ENCODE results near the gene GNG7. TPM values are rescaled to one million over a fixed set of nuclear protein-coding genes. Genes with fewer than 3 reads are reported as not detected.
"Not testable (repeated sequence)": the region's sequence is repeated elsewhere in the genome, so short reads cannot be mapped to it uniquely, and the experiment has no call there.

GNG7 gene
- total RNA-seq, 1 experiment from 2014 or later: 0.03 TPM

GRCh38 chr19:2713170-2713569, 10.7 kb upstream of the GNG7 start:
- not testable (repeated sequence) for H3K36me3 ChIP-seq; H3K4me1 ChIP-seq (replicated peaks); H3K27ac ChIP-seq; DNase-seq (ENCODE audit: low read depth in 1 of 2, low spot score in 2 of 2); H3K4me3 ChIP-seq; H3K9me3 ChIP-seq (replicated peaks)
- H3K27me3 ChIP-seq (replicated peaks): peaks cover 23% of the 10 kb centered on the region

- no peaks in the 10 kb centered on the region for H3K36me3 ChIP-seq
- no peak overlapping the region for H3K27ac ChIP-seq
- H3K4me1 ChIP-seq (replicated peaks): no peaks in the 10 kb centered on the region; the same call in 1 of the 2 replicates
- no peak overlapping the region for H3K4me3 ChIP-seq
- peaks cover 9% of the 10 kb centered on the region for H3K9me3 ChIP-seq (replicated peaks)
- peaks cover 26% of the 10 kb centered on the region for H3K27me3 ChIP-seq (replicated peaks)
- DNase-seq (ENCODE audit: low read depth in 1 of 2, low spot score in 2 of 2): no peak
These were observed 9.3 kb upstream of the GNG7 start for GRCh38 chr19:2711875-2712205.

- Histone ChIP-seq H3K4me1 (replicated peaks) (no peaks in the 10 kb centered on the region; the same call in 1 of the 2 replicates), H3K9me3 (replicated peaks) (peaks cover 9% of the 10 kb centered on the region), H3K36me3 (no peaks in the 10 kb centered on the region), H3K27ac (no peak overlapping the region), H3K27me3 (replicated peaks) (peaks cover 26% of the 10 kb centered on the region), H3K4me3 (no peak overlapping the region)
- no peak for DNase-seq (ENCODE audit: low read depth in 1 of 2, low spot score in 2 of 2)
These were observed 8.8 kb upstream of the GNG7 start for GRCh38 chr19:2711172-2711874.

DNA sequence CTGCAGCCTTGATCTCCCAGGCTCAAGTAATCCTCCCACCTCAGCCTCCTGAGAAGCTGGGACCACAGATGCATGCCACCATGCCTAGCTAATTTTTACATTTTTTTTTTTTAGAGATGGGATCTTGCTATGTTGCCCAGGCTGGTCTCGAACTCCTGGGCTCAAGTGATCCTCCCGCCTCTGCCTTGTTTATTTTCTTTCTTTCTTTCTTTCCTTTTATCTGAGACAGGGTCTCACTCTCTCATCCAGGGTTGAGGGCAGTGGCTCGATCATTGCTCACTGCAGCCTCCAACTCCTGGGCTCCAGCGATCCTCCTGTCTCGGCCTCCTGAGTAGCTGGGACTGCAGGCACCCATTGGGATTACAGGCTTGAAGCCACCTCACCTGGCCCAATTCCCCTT, 3.8 kb upstream of the GNG7 start:
- Histone ChIP-seq H3K4me3 (no peak overlapping the region), H3K36me3 (no peaks in the 10 kb centered on the region), H3K4me1 (replicated peaks) (no peaks in the 10 kb centered on the region; the same call in 1 of the 2 replicates), H3K27ac (no peak overlapping the region), H3K27me3 (replicated peaks) (peaks cover 42% of the 10 kb centered on the region), H3K9me3 (replicated peaks) (no peaks in the 10 kb centered on the region)
- DNase-seq (ENCODE audit: low read depth in 1 of 2, low spot score in 2 of 2): no peak

- peaks cover 53% of the 10 kb centered on the region for H3K27me3 ChIP-seq (replicated peaks)
- H3K9me3 ChIP-seq (replicated peaks): no peaks in the 10 kb centered on the region
- H3K36me3 ChIP-seq: no peaks in the 10 kb centered on the region
- no peak for DNase-seq (ENCODE audit: low read depth in 1 of 2, low spot score in 2 of 2)
- no peak overlapping the region for H3K27ac ChIP-seq
- H3K4me3 ChIP-seq: no peak overlapping the region
- H3K4me1 ChIP-seq (replicated peaks): no peaks in the 10 kb centered on the region
These were observed 1.3 kb upstream of the GNG7 start for GRCh38 chr19:2703691-2704216.

- Histone ChIP-seq H3K4me3 (no peak overlapping the region), H3K9me3 (replicated peaks) (no peaks in the 10 kb centered on the region), H3K4me1 (replicated peaks) (no peaks in the 10 kb centered on the region), H3K36me3 (no peaks in the 10 kb centered on the region), H3K27ac (no peak overlapping the region), H3K27me3 (replicated peaks) (peaks cover 52% of the 10 kb centered on the region)
- DNase-seq (ENCODE audit: low read depth in 1 of 2, low spot score in 2 of 2): no peak
These were observed 563 bp upstream of the GNG7 start for GRCh38 chr19:2703077-2703437.

GRCh38 chr19:2701361-2702169, 929 bp downstream of the GNG7 start:
- no peak overlapping the region for H3K27ac ChIP-seq
- no peaks in the 10 kb centered on the region for H3K36me3 ChIP-seq
- no peaks in the 10 kb centered on the region for H3K9me3 ChIP-seq (replicated peaks)
- H3K4me3 ChIP-seq: no peak overlapping the region
- no peak for DNase-seq (ENCODE audit: low read depth in 1 of 2, low spot score in 2 of 2)
- no peaks in the 10 kb centered on the region for H3K4me1 ChIP-seq (replicated peaks)
- H3K27me3 ChIP-seq (replicated peaks): peaks cover 50% of the 10 kb centered on the region

- Histone ChIP-seq H3K36me3 (no peaks in the 10 kb centered on the region), H3K4me3 (no peak overlapping the region), H3K27ac (no peak overlapping the region), H3K4me1 (replicated peaks) (no peaks in the 10 kb centered on the region), H3K9me3 (replicated peaks) (no peaks in the 10 kb centered on the region), H3K27me3 (replicated peaks) (peaks cover 50% of the 10 kb centered on the region)
- DNase-seq (ENCODE audit: low read depth in 1 of 2, low spot score in 2 of 2): no peak
These were observed 1.7 kb downstream of the GNG7 start for GRCh38 chr19:2700660-2701360.

- DNase-seq (ENCODE audit: low read depth in 1 of 2, low spot score in 2 of 2): no peak
- H3K27me3 ChIP-seq (replicated peaks): peaks cover 52% of the 10 kb centered on the region
- H3K9me3 ChIP-seq (replicated peaks): no peaks in the 10 kb centered on the region
- H3K4me3 ChIP-seq: no peak overlapping the region
- no peak overlapping the region for H3K27ac ChIP-seq
- H3K4me1 ChIP-seq (replicated peaks): no peaks in the 10 kb centered on the region
- H3K36me3 ChIP-seq: no peaks in the 10 kb centered on the region
These were observed 2.9 kb downstream of the GNG7 start for GRCh38 chr19:2699413-2700140.

- no peak overlapping the region for H3K27ac ChIP-seq
- H3K27me3 ChIP-seq (replicated peaks): peaks cover 26% of the 10 kb centered on the region
- H3K4me3 ChIP-seq: no peak overlapping the region
- no peak for DNase-seq (ENCODE audit: low read depth in 1 of 2, low spot score in 2 of 2)
- no peaks in the 10 kb centered on the region for H3K9me3 ChIP-seq (replicated peaks)
- H3K36me3 ChIP-seq: no peaks in the 10 kb centered on the region
- no peaks in the 10 kb centered on the region for H3K4me1 ChIP-seq (replicated peaks)
These were observed 8.3 kb downstream of the GNG7 start for GRCh38 chr19:2694196-2694595.

- Histone ChIP-seq H3K4me3 (no peak overlapping the region), H3K4me1 (replicated peaks) (no peaks in the 10 kb centered on the region), H3K27me3 (replicated peaks) (peaks cover 25% of the 10 kb centered on the region), H3K9me3 (replicated peaks) (no peaks in the 10 kb centered on the region), H3K36me3 (no peaks in the 10 kb centered on the region), H3K27ac (no peak overlapping the region)
- DNase-seq (ENCODE audit: low read depth in 1 of 2, low spot score in 2 of 2): no peak
These were observed 8.9 kb downstream of the GNG7 start for GRCh38 chr19:2693492-2694160.

DNA sequence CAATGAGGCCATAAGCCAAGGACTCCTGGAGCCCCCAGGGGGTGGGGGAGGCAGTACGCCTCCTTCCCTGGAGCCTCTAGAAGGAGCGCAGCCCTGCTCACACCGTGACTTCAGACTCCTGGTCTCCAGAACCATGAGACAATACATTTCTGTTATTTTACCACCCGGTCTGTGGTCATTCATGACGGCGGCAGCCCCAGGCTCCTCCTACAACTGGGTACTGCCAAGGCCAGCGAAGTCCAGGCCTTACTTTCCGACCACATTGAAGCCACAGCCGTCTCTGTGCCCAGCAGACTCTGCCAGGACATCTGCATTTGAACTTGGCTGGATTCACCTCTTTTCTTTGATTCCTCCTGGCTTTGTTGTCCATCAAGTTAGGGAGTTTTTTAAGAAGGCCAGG, 10.5 kb downstream of the GNG7 start:
- Histone ChIP-seq H3K4me3 (no peak overlapping the region), H3K27me3 (replicated peaks) (peaks cover 20% of the 10 kb centered on the region; the same call in 1 of the 2 replicates), H3K9me3 (replicated peaks) (no peaks in the 10 kb centered on the region), H3K27ac (no peak overlapping the region), H3K36me3 (no peaks in the 10 kb centered on the region), H3K4me1 (replicated peaks) (no peaks in the 10 kb centered on the region)
- DNase-seq (ENCODE audit: low read depth in 1 of 2, low spot score in 2 of 2): no peak

DNA sequence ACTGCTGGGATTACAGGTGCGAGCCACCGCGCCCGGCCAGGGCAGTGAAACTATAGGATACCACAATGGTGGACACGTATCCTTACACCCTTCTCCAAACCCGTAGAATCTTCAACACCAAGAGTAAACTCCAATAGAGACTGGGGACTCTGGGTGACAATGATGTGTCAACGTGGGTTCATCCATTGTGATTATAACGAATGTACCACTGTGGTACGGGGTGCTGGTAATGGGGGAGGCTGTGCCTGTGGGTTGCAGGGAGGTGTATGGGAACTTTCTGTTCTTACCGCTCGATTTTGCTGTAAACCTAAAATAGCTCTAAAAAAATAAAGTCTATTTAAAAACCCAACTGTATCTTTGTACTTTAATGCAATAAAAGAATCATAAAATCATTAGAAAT, 11.6 kb downstream of the GNG7 start:
- Histone ChIP-seq H3K4me3 (no peak overlapping the region), H3K4me1 (replicated peaks) (no peaks in the 10 kb centered on the region), H3K36me3 (no peaks in the 10 kb centered on the region), H3K27me3 (replicated peaks) (peaks cover 17% of the 10 kb centered on the region; the same call in 1 of the 2 replicates), H3K27ac (no peak overlapping the region), H3K9me3 (replicated peaks) (no peaks in the 10 kb centered on the region)
- no peak for DNase-seq (ENCODE audit: low read depth in 1 of 2, low spot score in 2 of 2)

Data from SJSA1 (cell line).